SK-N-SH (cell line): ENCODE data around the gene FFAR2. TPM values are rescaled to one million over a fixed set of nuclear protein-coding genes. Genes with fewer than 3 reads are reported as not detected.

Experiments used
- CTCF ChIA-PET: fragments of 300-600, 350-600 bp; formaldehyde crosslinking; extraction: SDS; loops from one replicate; lab custom pipeline; 2021; lab: Yijun Ruan, JAX
- POLR2A ChIA-PET: fragments of 350-600 bp; sonication (Branson Sonifier 250); formaldehyde crosslinking; extraction: SDS; loops from one replicate; lab custom pipeline; 2020; ENCODE audit warnings: antibody characterized with exemption, inconsistent platforms; lab: Yijun Ruan, JAX
- DNase-seq: peaks from one replicate; pipeline ENCODE4 v3.0.0; 2012
- H2AFZ ChIP-seq: fragments of 200-600 bp; sonication (generic); 2 replicates; pipeline ENCODE4 v1.8.1; 2016; ENCODE audit warnings: antibody characterized with exemption, mild to moderate bottlenecking, low read depth
- H3F3A ChIP-seq: fragments of 200-600 bp; sonication (generic); replicated peaks from 2 replicates; pipeline ENCODE3; 2016; ENCODE audit warnings: antibody characterized with exemption, mild to moderate bottlenecking; ENCODE audit not compliant: insufficient read depth
- H3K27ac ChIP-seq, 2 experiments: fragments of 200-500 bp in 1 of 2; fragments of 200-600 bp in 1 of 2; sonication (Bioruptor generic) in 1 of 2; sonication (generic), shearing (Covaris generic) in 1 of 2; 2 replicates each; pipeline versions ENCODE4 v1.5.1 to v1.6.1; 2014 to 2016; ENCODE audit warnings: low read depth in 2 of 2, inconsistent platforms in 1 of 2, low read length in 1 of 2, mild to moderate bottlenecking in 1 of 2, mixed read lengths in 1 of 2
- H3K27me3 ChIP-seq: fragments of 200-600 bp; sonication (generic), shearing (Covaris generic); 2 replicates; pipeline ENCODE4 v1.6.1; 2016; ENCODE audit warnings: mixed run types; ENCODE audit not compliant: insufficient read depth
- H3K36me3 ChIP-seq, 2 experiments: fragments of 200-500 bp in 1 of 2; fragments of 200-600 bp in 1 of 2; sonication (Bioruptor generic) in 1 of 2; sonication (generic) in 1 of 2; replicated peaks in 1 of 2; 2 replicates each; pipeline versions ENCODE3 to v1.5.1; 2014 to 2016; ENCODE audit warnings: low read length in 1 of 2, mild to moderate bottlenecking in 1 of 2; ENCODE audit not compliant: insufficient read depth in 2 of 2, control insufficient read depth in 1 of 2
- H3K4me1 ChIP-seq, 2 experiments: fragments of 200-500 bp in 1 of 2; fragments of 200-600 bp in 1 of 2; sonication (Bioruptor generic) in 1 of 2; sonication (generic), shearing (Covaris generic) in 1 of 2; 2 replicates each; pipeline versions ENCODE4 v1.5.1 to v1.6.1; 2014 to 2016; ENCODE audit warnings: low read depth in 1 of 2, low read length in 1 of 2, mixed run types in 1 of 2; ENCODE audit not compliant: insufficient read depth in 2 of 2, control insufficient read depth in 1 of 2
- H3K4me2 ChIP-seq: fragments of 200-600 bp; sonication (generic), shearing (Covaris generic); 2 replicates; pipeline ENCODE4 v1.6.1; 2017; ENCODE audit warnings: mixed run types
- H3K4me3 ChIP-seq, 2 experiments: fragments of 200-500 bp in 1 of 2; fragments of 200-600 bp in 1 of 2; sonication (Bioruptor generic) in 1 of 2; sonication (generic), shearing (Covaris generic) in 1 of 2; 2 replicates each; pipeline versions ENCODE4 v1.5.1 to v1.8.1; 2014 to 2016; ENCODE audit warnings: low read depth in 2 of 2, inconsistent platforms in 1 of 2, low read length in 1 of 2, mild to moderate bottlenecking in 1 of 2, mixed read lengths in 1 of 2, moderate library complexity in 1 of 2
- H3K79me2 ChIP-seq: fragments of 200-600 bp; sonication (generic); 2 replicates; pipeline ENCODE4 v1.8.1; 2017; ENCODE audit warnings: mild to moderate bottlenecking; ENCODE audit not compliant: insufficient read depth
- H3K9ac ChIP-seq: fragments of 200-600 bp; sonication (generic); 2 replicates; pipeline ENCODE4 v1.6.1; 2017; ENCODE audit warnings: mixed run types
- H3K9me2 ChIP-seq: fragments of 200-600 bp; sonication (generic); 2 replicates; pipeline ENCODE4 v1.6.1; 2017; ENCODE audit warnings: mixed run types
- H3K9me3 ChIP-seq: fragments of 200-600 bp; sonication (generic); 2 replicates; pipeline ENCODE4 v1.6.1; 2017; ENCODE audit warnings: mixed run types, mild to moderate bottlenecking, moderate library complexity
- H4K20me1 ChIP-seq: fragments of 200-600 bp; sonication (generic); 2 replicates; pipeline ENCODE4 v1.6.1; 2017; ENCODE audit warnings: mild to moderate bottlenecking, mixed run types; ENCODE audit not compliant: insufficient read depth
- ELF1 ChIP-seq: IDR thresholded peaks from 2 replicates; pipeline ENCODE4 v1.4.0; 2012
- GATA2 ChIP-seq: sonication (generic); formaldehyde crosslinking; IDR thresholded peaks from 2 replicates; pipeline ENCODE4 v1.5.0; 2020; ENCODE audit warnings: mild to moderate bottlenecking, missing genetic modification reagents
- JUND ChIP-seq: IDR thresholded peaks from 2 replicates; pipeline ENCODE4 v1.4.0; 2012
- MEF2A ChIP-seq: IDR thresholded peaks from 2 replicates; pipeline ENCODE4 v1.4.0; 2012; ENCODE audit warnings: low read depth, borderline replicate concordance
- MXI1 ChIP-seq: IDR thresholded peaks from 2 replicates; pipeline ENCODE4 v1.6.1; 2012; ENCODE audit warnings: mild to moderate bottlenecking, low read depth, low read length, improper control_type of control experiment
- POLR2AphosphoS5 ChIP-seq: IDR thresholded peaks from 2 replicates; pipeline ENCODE4 v1.6.1; 2012; ENCODE audit warnings: low read depth, low read length
- WGBS: methylation state at CpG from one replicate; pipeline ENCODE4 v1.1.6; 2017; ENCODE audit warnings: low lambda C conversion rate; 5-methylcytosine and 5-hydroxymethylcytosine counted together
- polyA plus RNA-seq, 3 experiments: library from polyadenylated mRNA; depleted of rRNA; stranded (reverse); fragments of >200 nt; gene quantifications; 2 replicates each; pipeline ENCODE4 v1.2.3, GENCODE V29; 2012
- TF ChIP-seq, protein P1 (sequence below): fragments of 200-600 bp; sonication (generic); IDR thresholded peaks from 2 replicates; pipeline ENCODE4 v1.6.1; 2017; ENCODE audit warnings: antibody characterized with exemption, mild to moderate bottlenecking, moderate library complexity
- TF ChIP-seq, protein P2 (sequence below): IDR thresholded peaks from 2 replicates; pipeline ENCODE4 v1.4.0; 2012; ENCODE audit warnings: low read depth, borderline replicate concordance

Gene FFAR2
- polyA plus RNA-seq, 1 of the 3 experiments (the other 2 are of a cell fraction): not detected

DNA sequence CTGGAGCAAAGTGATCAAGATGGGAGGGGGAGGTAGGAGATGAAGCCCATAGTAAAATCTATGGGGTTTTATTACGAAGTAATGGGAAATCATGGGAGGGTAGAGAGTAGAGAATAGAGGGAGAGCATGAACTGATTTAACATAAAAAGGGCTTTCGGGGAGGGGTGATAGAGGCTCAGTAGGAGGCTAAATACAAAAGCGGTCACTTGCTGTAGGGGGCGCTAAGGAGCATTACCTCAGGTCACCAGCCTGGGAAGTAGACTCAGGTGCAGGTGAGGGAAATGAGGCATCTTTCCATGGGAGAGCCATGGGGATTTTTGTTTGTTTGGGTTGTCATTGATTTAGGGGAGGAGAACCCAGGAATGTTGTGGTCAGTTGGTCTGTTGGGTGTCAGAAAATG lies 28.1 kb downstream of the FFAR2 start:
- H3K79me2 ChIP-seq: no peaks in the 10 kb centered on the region
- H2AFZ ChIP-seq: no peak overlapping the region
- ChIA-PET POLR2A (no interaction called here), CTCF (interaction anchor here (1.0 kb wide), 1 partner anchor 30 kb away, joined by 4 read pairs; no protein-coding TSS in a partner anchor)
- peaks cover 82% of the 10 kb centered on the region for H3K27me3 ChIP-seq
- H3K36me3 ChIP-seq: no peaks in the 10 kb centered on the region
- WGBS: 14% methylated on average over 4 of the region's 4 CpGs
- no peaks in the 10 kb centered on the region for H4K20me1 ChIP-seq
- no peak for TF ChIP-seq JUND
- no peak for TF ChIP-seq MXI1
- TF ChIP-seq, protein P1, sequence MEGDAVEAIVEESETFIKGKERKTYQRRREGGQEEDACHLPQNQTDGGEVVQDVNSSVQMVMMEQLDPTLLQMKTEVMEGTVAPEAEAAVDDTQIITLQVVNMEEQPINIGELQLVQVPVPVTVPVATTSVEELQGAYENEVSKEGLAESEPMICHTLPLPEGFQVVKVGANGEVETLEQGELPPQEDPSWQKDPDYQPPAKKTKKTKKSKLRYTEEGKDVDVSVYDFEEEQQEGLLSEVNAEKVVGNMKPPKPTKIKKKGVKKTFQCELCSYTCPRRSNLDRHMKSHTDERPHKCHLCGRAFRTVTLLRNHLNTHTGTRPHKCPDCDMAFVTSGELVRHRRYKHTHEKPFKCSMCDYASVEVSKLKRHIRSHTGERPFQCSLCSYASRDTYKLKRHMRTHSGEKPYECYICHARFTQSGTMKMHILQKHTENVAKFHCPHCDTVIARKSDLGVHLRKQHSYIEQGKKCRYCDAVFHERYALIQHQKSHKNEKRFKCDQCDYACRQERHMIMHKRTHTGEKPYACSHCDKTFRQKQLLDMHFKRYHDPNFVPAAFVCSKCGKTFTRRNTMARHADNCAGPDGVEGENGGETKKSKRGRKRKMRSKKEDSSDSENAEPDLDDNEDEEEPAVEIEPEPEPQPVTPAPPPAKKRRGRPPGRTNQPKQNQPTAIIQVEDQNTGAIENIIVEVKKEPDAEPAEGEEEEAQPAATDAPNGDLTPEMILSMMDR: peak; percentile 30
- TF ChIP-seq POLR2AphosphoS5: no peak
- no peak for TF ChIP-seq ELF1
- TF ChIP-seq, protein P2, sequence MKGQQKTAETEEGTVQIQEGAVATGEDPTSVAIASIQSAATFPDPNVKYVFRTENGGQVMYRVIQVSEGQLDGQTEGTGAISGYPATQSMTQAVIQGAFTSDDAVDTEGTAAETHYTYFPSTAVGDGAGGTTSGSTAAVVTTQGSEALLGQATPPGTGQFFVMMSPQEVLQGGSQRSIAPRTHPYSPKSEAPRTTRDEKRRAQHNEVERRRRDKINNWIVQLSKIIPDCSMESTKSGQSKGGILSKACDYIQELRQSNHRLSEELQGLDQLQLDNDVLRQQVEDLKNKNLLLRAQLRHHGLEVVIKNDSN: no peak
- no peak overlapping the region for H3K4me3 ChIP-seq
- no peak overlapping the region for H3K4me2 ChIP-seq
- no peak for DNase-seq
- H3K9me2 ChIP-seq: no peaks in the 10 kb centered on the region
- H3K9me3 ChIP-seq: no peaks in the 10 kb centered on the region
- H3F3A ChIP-seq: no peaks in the 10 kb centered on the region
- H3K27ac ChIP-seq: no peak overlapping the region
- no peaks in the 10 kb centered on the region; a peak in 1 of 4 replicates for H3K4me1 ChIP-seq
- no peak overlapping the region for H3K9ac ChIP-seq

- DNase-seq: no peak
- no peaks in the 10 kb centered on the region for H3K79me2 ChIP-seq
- H3K9me2 ChIP-seq: no peaks in the 10 kb centered on the region
- no peaks in the 10 kb centered on the region for H3K9me3 ChIP-seq
- H3K4me1 ChIP-seq: no peaks in the 10 kb centered on the region; a peak in 1 of 4 replicates
- H4K20me1 ChIP-seq: no peaks in the 10 kb centered on the region
- peaks cover 66% of the 10 kb centered on the region; the same call in 1 of the 2 replicates for H3K27me3 ChIP-seq
- no peak overlapping the region for H3K4me3 ChIP-seq
- ChIA-PET CTCF (interaction anchor here (1.0 to 2.1 kb wide), 6 partner anchors 10 to 184 kb away, joined by 3 to 12 read pairs (median 4); no protein-coding TSS in a partner anchor), POLR2A (no interaction called here)
- no peak overlapping the region for H3K9ac ChIP-seq
- 0 out of 2 replicates have a peak, but pooled peaks have one; percentile 18 for TF ChIP-seq GATA2 (CRISPR knock-in tag)
- no peak for TF ChIP-seq MEF2A
- no peak overlapping the region for H3K27ac ChIP-seq
- H2AFZ ChIP-seq: no peak overlapping the region
- H3K36me3 ChIP-seq: no peaks in the 10 kb centered on the region
- no peaks in the 10 kb centered on the region for H3F3A ChIP-seq
- 19% methylated on average over 21 of the region's 21 CpGs for WGBS
- H3K4me2 ChIP-seq: no peak overlapping the region
Observed at GRCh38 chr19:35478794-35479677, 31.0 kb downstream of the FFAR2 start.
